Measurements from ENCODE around the gene FAM185A.

GRCh38 chr7:102833343-102833742, 84.5 kb downstream of the FAM185A start:
- TF ChIP-seq SUZ12 (IDR thresholded peaks at IDR 0.05; ENCODE audit: extremely low read depth, insufficient read depth, insufficient read length) (no peak), YY1 (IDR thresholded peaks at IDR 0.05; ENCODE audit: insufficient read depth, insufficient read length) (no peak), ZNF274 (IDR thresholded peaks at IDR 0.05; ENCODE audit: low read depth, low read length) (no peak)

Data from NT2/D1 (cell line).